Activated T-helper 17 cell treated with anti-CD3 and anti-CD28 coated beads, Interleukin-2, amount 50 U/mL, for 72 hours (primary cell): ENCODE measurements around the gene FRMD3. TPM values are rescaled to one million over a fixed set of nuclear protein-coding genes. Genes with fewer than 3 reads are reported as not detected.

Experiments used
- ATAC-seq: fragments of 150-1000 bp; cut with Tn5 transposase; replicated peaks from 2 replicates; pipeline ENCODE4 v1.10.0; 2021; ENCODE audit warnings: mild to moderate bottlenecking, moderate library complexity
- H3K27ac Mint-ChIP-seq: one replicate; pipeline ENCODE4 v1.8.0; 2022; ENCODE audit warnings: mixed read lengths
- H3K27me3 Mint-ChIP-seq: one replicate; pipeline ENCODE4 v1.8.0; 2022; ENCODE audit warnings: mixed read lengths
- H3K36me3 Mint-ChIP-seq: one replicate; pipeline ENCODE4 v1.8.0; 2022; ENCODE audit warnings: low read depth, mild to moderate bottlenecking, mixed read lengths
- H3K4me1 Mint-ChIP-seq: one replicate; pipeline ENCODE4 v1.8.0; 2022; ENCODE audit warnings: mixed read lengths
- H3K4me3 Mint-ChIP-seq: one replicate; pipeline ENCODE4 v1.8.0; 2022; ENCODE audit warnings: mild to moderate bottlenecking, mixed read lengths
- H3K9me3 Mint-ChIP-seq: one replicate; pipeline ENCODE4 v1.8.0; 2022; ENCODE audit warnings: mixed read lengths
- total RNA-seq, 2 donors: library from RNA; stranded (reverse); gene quantifications; one replicate each; pipeline ENCODE4 v1.2.3, GENCODE V29; 2022

FRMD3 gene
- under 1 TPM; 0.17 to 0.82 TPM for total RNA-seq

GRCh38 chr9:83538172-83538889 lies at the start of gene FRMD3:
Gene FRMD3, minus strand, starts transcription at chr9:83538401. Its CDS starts 170 bp downstream, at chr9:83538231.
- Mint-ChIP-seq H3K27ac (no peak within 1 kb of the TSS), H3K27me3 (peaks cover 25% of the 10 kb centered on the region), H3K36me3 (no peaks in the 10 kb centered on the region), H3K4me3 (no peak within 1 kb of the TSS), H3K9me3 (no peaks in the 10 kb centered on the region), H3K4me1 (no peaks in the 10 kb centered on the region)
- ATAC-seq = peak; percentile 12

DNA sequence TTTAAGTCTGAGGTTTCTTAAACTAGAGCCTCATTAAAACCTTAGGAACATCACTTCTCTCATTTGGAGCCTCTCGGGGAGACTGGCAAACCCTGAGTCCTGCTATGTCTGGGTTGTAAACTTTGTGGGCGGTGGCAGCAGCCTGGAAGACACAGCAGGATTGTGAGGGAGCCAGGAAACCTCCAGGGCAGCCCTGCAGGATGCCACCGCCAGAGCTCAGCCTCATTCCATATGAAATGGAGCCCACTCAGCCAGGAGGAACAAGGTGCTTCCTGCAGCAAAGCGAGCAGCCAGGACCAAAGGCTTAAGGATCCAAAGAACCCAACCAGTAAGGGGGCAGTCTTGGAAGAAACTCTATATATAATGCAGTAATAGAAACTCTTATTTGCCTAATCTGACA lies 46.8 kb upstream of the FRMD3 start:
- no peaks in the 10 kb centered on the region for H3K9me3 Mint-ChIP-seq
- H3K27me3 Mint-ChIP-seq = no peaks in the 10 kb centered on the region
- no peak overlapping the region for H3K27ac Mint-ChIP-seq
- no peak for ATAC-seq
- H3K36me3 Mint-ChIP-seq = no peaks in the 10 kb centered on the region
- no peaks in the 10 kb centered on the region for H3K4me1 Mint-ChIP-seq
- H3K4me3 Mint-ChIP-seq = no peak overlapping the region

DNA sequence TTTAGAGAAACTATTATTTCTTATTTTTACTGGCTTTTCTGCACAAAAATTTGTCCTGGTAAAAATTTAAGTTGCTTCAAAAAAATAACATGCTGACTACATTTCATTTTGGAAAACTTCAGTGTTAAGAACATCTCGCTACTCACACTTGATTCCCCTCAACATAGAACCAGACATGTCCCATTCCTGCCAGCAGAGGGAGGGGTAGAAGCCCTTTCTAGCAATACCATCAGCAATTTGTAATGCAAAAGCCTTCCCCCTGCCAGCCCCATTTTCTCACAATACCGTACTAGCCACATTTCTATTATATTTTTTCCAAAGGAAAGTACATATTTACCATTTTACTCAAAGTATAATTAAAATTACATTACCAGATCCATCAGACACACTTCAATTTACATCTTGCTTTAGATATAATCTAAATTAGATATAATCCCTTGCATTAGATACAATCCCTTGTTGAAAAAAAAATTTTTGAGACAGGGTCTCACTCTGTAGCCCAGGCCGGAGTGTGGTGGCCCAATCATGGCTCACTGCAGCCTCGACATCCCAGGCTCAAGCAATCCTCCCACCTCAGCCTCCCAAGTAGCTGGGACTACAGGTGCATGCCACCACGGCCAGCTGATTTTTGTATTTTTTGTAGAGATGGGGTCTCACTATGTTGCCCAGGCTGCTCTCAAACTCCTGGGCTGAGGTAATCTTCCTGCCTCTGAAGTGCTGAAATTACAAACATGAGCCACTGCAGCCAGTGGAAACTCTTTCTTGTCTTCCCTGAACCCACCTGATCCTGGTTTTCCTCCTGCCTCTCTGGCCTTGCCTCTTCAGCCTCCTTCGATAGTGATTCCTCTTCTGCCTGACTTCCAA lies 45.2 kb upstream of the FRMD3 start:
- Mint-ChIP-seq H3K27me3 (no peaks in the 10 kb centered on the region), H3K27ac (no peak overlapping the region), H3K4me1 (no peaks in the 10 kb centered on the region), H3K4me3 (no peak overlapping the region), H3K9me3 (no peaks in the 10 kb centered on the region), H3K36me3 (no peaks in the 10 kb centered on the region)
- ATAC-seq = no peak

GRCh38 chr9:83582029-83582428 lies 43.8 kb upstream of the FRMD3 start:
- Mint-ChIP-seq H3K36me3 (no peaks in the 10 kb centered on the region), H3K27ac (no peak overlapping the region), H3K4me3 (no peak overlapping the region), H3K27me3 (no peaks in the 10 kb centered on the region), H3K9me3 (no peaks in the 10 kb centered on the region), H3K4me1 (no peaks in the 10 kb centered on the region)
- no peak for ATAC-seq

- H3K9me3 Mint-ChIP-seq = no peaks in the 10 kb centered on the region
- no peak for ATAC-seq
- H3K4me3 Mint-ChIP-seq = no peak overlapping the region
- H3K4me1 Mint-ChIP-seq = no peaks in the 10 kb centered on the region
- no peaks in the 10 kb centered on the region for H3K27me3 Mint-ChIP-seq
- peaks cover 6% of the 10 kb centered on the region for H3K36me3 Mint-ChIP-seq
- no peak overlapping the region for H3K27ac Mint-ChIP-seq
Observed at GRCh38 chr9:83574482-83574881, 36.3 kb upstream of the FRMD3 start.

DNA sequence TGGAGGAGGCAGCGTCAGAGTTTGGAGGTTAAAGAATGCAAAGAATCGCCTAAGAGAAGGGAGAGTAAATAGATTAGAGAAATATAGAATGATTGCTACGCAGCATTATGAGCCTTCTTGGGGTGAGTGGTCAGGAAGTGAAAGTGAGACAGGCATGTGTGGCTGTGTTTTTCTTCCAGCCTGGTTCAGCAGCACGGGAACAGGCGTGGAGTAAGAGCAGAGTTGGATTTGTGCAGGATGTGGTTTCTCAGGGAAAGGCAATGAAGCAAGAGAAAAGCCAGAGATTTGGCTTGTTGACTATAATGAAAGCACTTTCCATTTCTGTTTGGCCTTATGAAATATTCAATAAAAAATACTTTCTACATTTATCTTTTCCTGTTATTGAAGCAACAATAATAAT lies 34.3 kb upstream of the FRMD3 start:
- H3K4me3 Mint-ChIP-seq = no peak overlapping the region
- peaks cover 6% of the 10 kb centered on the region for H3K36me3 Mint-ChIP-seq
- no peak for ATAC-seq
- H3K27ac Mint-ChIP-seq = no peak overlapping the region
- H3K27me3 Mint-ChIP-seq = no peaks in the 10 kb centered on the region
- H3K9me3 Mint-ChIP-seq = no peaks in the 10 kb centered on the region
- H3K4me1 Mint-ChIP-seq = no peaks in the 10 kb centered on the region

- Mint-ChIP-seq H3K4me1 (no peaks in the 10 kb centered on the region), H3K36me3 (peaks cover 6% of the 10 kb centered on the region), H3K27me3 (no peaks in the 10 kb centered on the region), H3K9me3 (no peaks in the 10 kb centered on the region), H3K4me3 (no peak overlapping the region), H3K27ac (no peak overlapping the region)
- no peak for ATAC-seq
Observed at GRCh38 chr9:83570359-83570758, 32.2 kb upstream of the FRMD3 start.

- no peak for ATAC-seq
- H3K27me3 Mint-ChIP-seq = no peaks in the 10 kb centered on the region
- no peak overlapping the region for H3K27ac Mint-ChIP-seq
- H3K4me1 Mint-ChIP-seq = no peaks in the 10 kb centered on the region
- no peaks in the 10 kb centered on the region for H3K9me3 Mint-ChIP-seq
- peaks cover 6% of the 10 kb centered on the region for H3K36me3 Mint-ChIP-seq
- no peak overlapping the region for H3K4me3 Mint-ChIP-seq
Observed at GRCh38 chr9:83569326-83569725, 31.1 kb upstream of the FRMD3 start.

DNA sequence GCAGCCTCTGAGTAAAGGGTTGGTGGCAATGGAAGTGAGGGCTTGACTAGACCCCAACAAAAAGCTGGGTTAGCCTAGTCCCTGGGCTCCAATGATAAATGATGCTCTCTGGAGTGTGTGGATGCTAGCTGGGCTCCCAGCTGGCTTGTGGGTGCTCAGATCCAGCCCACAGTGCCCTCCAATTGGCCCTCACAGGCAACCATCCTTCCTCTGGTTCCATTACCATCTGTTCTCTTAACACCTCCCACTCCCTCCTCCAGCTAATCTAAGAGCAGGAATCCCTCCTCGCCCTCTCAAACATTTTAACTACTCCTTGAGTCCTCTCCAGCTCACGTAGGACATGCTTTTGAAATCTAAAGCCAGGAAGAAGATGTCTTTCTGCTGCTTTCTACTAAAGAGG lies 25.2 kb upstream of the FRMD3 start:
- ATAC-seq = no peak
- no peak overlapping the region for H3K4me3 Mint-ChIP-seq
- no peaks in the 10 kb centered on the region for H3K4me1 Mint-ChIP-seq
- H3K36me3 Mint-ChIP-seq = no peaks in the 10 kb centered on the region
- H3K27me3 Mint-ChIP-seq = no peaks in the 10 kb centered on the region
- H3K27ac Mint-ChIP-seq = no peak overlapping the region
- H3K9me3 Mint-ChIP-seq = no peaks in the 10 kb centered on the region

DNA sequence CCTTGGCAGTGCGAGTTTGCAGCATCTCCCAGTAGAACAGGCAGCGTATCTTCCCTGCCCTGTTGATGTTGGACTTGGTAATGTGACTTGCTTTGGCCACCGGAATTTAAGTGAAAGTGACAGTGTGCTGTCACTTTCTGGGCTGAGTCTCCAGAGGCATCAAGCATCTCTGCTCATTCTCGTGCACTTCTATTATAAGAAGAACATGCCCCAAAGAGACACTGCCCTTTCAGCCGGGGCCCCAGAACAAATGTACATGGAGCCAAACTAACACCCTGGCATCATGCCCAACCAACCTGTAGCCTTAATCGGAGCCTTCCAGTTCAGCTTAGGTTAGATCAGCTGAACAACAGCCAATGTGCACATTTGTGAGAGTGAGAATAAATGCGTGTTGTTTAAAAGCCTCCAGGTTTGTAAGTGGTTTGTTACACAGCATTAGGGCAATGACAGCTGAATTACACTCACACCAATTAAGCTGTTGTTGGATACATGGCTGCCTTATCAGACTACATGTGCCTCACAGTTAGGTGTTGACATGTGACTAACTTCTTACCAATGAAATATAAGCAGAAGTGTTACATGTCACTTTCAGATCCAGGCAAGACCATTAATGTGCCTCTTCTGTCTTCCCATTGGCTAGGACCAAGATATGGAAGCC lies 22.1 kb upstream of the FRMD3 start:
- no peak for ATAC-seq
- Mint-ChIP-seq H3K36me3 (no peaks in the 10 kb centered on the region), H3K4me1 (no peaks in the 10 kb centered on the region)

GRCh38 chr9:83557771-83558170 lies 19.6 kb upstream of the FRMD3 start:
- Mint-ChIP-seq H3K4me1 (no peaks in the 10 kb centered on the region), H3K27me3 (no peaks in the 10 kb centered on the region), H3K36me3 (no peaks in the 10 kb centered on the region), H3K27ac (no peak overlapping the region), H3K9me3 (peaks cover 9% of the 10 kb centered on the region), H3K4me3 (no peak overlapping the region)
- ATAC-seq = no peak

More for the DNA sequence above, 22.1 kb upstream of the FRMD3 start:
- no peaks in the 10 kb centered on the region for H3K9me3 Mint-ChIP-seq
- H3K27ac Mint-ChIP-seq = no peak overlapping the region
- H3K27me3 Mint-ChIP-seq = no peaks in the 10 kb centered on the region
- no peak overlapping the region for H3K4me3 Mint-ChIP-seq

GRCh38 chr9:83557317-83557716 lies 19.1 kb upstream of the FRMD3 start:
- Mint-ChIP-seq H3K27me3 (no peaks in the 10 kb centered on the region), H3K36me3 (no peaks in the 10 kb centered on the region), H3K4me3 (no peak overlapping the region), H3K9me3 (peaks cover 11% of the 10 kb centered on the region), H3K4me1 (no peaks in the 10 kb centered on the region), H3K27ac (no peak overlapping the region)
- no peak for ATAC-seq

DNA sequence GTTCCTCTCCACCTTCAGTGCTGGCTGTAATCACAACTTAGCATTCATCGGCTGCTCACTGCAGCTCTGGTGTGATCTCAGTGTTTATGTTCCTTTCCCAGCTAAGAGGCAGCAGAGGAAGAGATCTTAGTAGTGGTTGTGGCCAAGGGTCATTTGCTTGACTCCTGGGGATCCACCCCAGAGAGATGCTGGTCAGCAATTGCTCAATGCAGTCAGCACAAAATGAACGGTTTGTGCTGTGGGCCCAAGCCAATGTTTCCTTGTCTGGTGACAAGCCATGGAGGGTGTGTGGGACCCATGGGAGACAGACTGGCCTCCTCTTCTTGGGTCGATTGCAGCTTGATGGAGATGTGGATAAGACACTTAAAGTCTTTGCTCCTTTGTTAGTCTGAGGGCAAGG lies 16.1 kb upstream of the FRMD3 start:
- H3K4me1 Mint-ChIP-seq = no peaks in the 10 kb centered on the region
- no peak for ATAC-seq
- no peaks in the 10 kb centered on the region for H3K36me3 Mint-ChIP-seq
- peaks cover 25% of the 10 kb centered on the region for H3K9me3 Mint-ChIP-seq
- H3K4me3 Mint-ChIP-seq = no peak overlapping the region
- no peak overlapping the region for H3K27ac Mint-ChIP-seq
- no peaks in the 10 kb centered on the region for H3K27me3 Mint-ChIP-seq

DNA sequence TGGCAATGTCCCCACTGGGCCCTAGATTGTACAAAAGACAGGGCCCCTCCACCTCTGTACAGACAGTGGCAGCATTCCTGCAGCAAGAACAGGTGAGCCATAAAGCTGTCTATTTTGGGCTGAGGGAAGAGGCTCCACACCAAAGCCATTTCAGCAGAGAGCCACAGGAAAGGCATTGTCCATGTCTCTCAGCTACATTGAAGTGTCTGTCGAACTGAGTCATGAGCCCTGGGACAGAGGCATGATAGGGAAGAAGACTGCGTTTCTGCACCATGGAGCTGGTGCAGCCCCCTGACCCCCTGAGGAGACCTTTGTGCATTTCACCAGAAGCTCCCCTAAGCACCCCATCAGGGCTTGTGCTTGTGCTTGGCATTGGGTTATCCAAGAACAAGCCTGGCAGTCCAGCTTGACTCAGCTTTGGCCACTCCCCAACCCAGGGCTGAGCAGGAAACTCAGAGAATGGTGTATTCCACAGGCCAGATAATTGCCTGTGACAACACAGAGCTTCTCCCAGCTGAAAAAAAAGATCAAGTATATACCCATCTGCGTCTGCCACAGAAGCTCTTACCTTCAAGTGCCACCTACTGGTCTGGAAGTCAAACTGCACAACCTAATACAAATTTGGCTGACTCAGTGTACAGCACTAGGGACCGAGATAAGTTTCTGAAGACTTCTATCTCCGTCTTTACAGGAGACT lies 5.9 kb upstream of the FRMD3 start:
- Mint-ChIP-seq H3K4me1 (no peaks in the 10 kb centered on the region), H3K27me3 (peaks cover 16% of the 10 kb centered on the region), H3K27ac (no peak overlapping the region), H3K36me3 (no peaks in the 10 kb centered on the region), H3K4me3 (no peak overlapping the region), H3K9me3 (peaks cover 2% of the 10 kb centered on the region)
- peak; percentile 52 for ATAC-seq
